MG63 (cell line): ENCODE results near the gene ADARB2. TPM values are rescaled to one million over a fixed set of nuclear protein-coding genes. Genes with fewer than 3 reads are reported as not detected.

Experiments
- DNase-seq: peaks from one replicate; pipeline ENCODE4 v3.0.0-alpha.2; 2020
- H3K27me3 ChIP-seq: fragments of 250-450 bp; sonication (Bioruptor Pico); 2 replicates; pipeline ENCODE4 v1.5.1; 2020; ENCODE audit warnings: mild to moderate bottlenecking, moderate library complexity
- H3K36me3 ChIP-seq: fragments of 250-450 bp; sonication (Bioruptor Pico); 2 replicates; pipeline ENCODE4 v1.5.1; 2020; ENCODE audit warnings: mild to moderate bottlenecking, moderate library complexity
- H3K4me3 ChIP-seq: fragments of 250-450 bp; sonication (Bioruptor Pico); 2 replicates; pipeline ENCODE4 v1.5.1; 2020; ENCODE audit warnings: mild to moderate bottlenecking, moderate library complexity
- H3K9me3 ChIP-seq: fragments of 250-450 bp; sonication (Bioruptor Pico); 2 replicates; pipeline ENCODE4 v1.5.1; 2020; ENCODE audit warnings: mild to moderate bottlenecking, moderate library complexity
- total RNA-seq: library from RNA; depleted of rRNA; stranded (reverse); fragments of >200 nt; shearing (Covaris generic); gene quantifications from 2 replicates; pipeline ENCODE4 v1.2.3, GENCODE V29; 2014; ENCODE audit warnings: low replicate concordance

ADARB2 gene
- total RNA-seq, 1 experiment from 2014 or later: not detected

- H3K36me3 ChIP-seq: no peaks in the 10 kb centered on the region
- H3K9me3 ChIP-seq: no peaks in the 10 kb centered on the region
- H3K27me3 ChIP-seq: no peaks in the 10 kb centered on the region; the same call in 1 of the 2 replicates
- DNase-seq: no peak
- H3K4me3 ChIP-seq: no peak overlapping the region
Measured at GRCh38 chr10:1491901-1492300, 245.4 kb downstream of the ADARB2 start.

- Histone ChIP-seq H3K36me3 (no peaks in the 10 kb centered on the region), H3K9me3 (no peaks in the 10 kb centered on the region), H3K4me3 (no peak overlapping the region)
Measured at GRCh38 chr10:1489801-1490200, 247.5 kb downstream of the ADARB2 start.

GRCh38 chr10:1488970-1489548 is 248.3 kb downstream of the ADARB2 start:
- no peaks in the 10 kb centered on the region for H3K9me3 ChIP-seq
- no peaks in the 10 kb centered on the region for H3K36me3 ChIP-seq
- H3K4me3 ChIP-seq: no peak overlapping the region
- no peak for DNase-seq
- no peaks in the 10 kb centered on the region; the same call in 1 of the 2 replicates for H3K27me3 ChIP-seq

More at GRCh38 chr10:1489801-1490200, 247.5 kb downstream of the ADARB2 start:
- no peak for DNase-seq
- H3K27me3 ChIP-seq: no peaks in the 10 kb centered on the region; the same call in 1 of the 2 replicates

GRCh38 chr10:1486841-1487687 is 250.3 kb downstream of the ADARB2 start:
- H3K27me3 ChIP-seq: no peaks in the 10 kb centered on the region; the same call in 1 of the 2 replicates
- H3K9me3 ChIP-seq: no peaks in the 10 kb centered on the region
- H3K4me3 ChIP-seq: no peak overlapping the region
- DNase-seq: no peak
- no peaks in the 10 kb centered on the region for H3K36me3 ChIP-seq

- Histone ChIP-seq H3K36me3 (no peaks in the 10 kb centered on the region), H3K9me3 (no peaks in the 10 kb centered on the region), H3K4me3 (no peak overlapping the region), H3K27me3 (no peaks in the 10 kb centered on the region; the same call in 1 of the 2 replicates)
- DNase-seq: no peak
Measured at GRCh38 chr10:1485357-1485756, 252.0 kb downstream of the ADARB2 start.

GRCh38 chr10:1483826-1484225 is 253.5 kb downstream of the ADARB2 start:
- H3K9me3 ChIP-seq: no peaks in the 10 kb centered on the region
- H3K36me3 ChIP-seq: no peaks in the 10 kb centered on the region
- no peak overlapping the region for H3K4me3 ChIP-seq
- DNase-seq: no peak
- peaks cover 5% of the 10 kb centered on the region; the same call in 1 of the 2 replicates for H3K27me3 ChIP-seq

- no peak overlapping the region for H3K4me3 ChIP-seq
- no peak for DNase-seq
- peaks cover 5% of the 10 kb centered on the region; the same call in 1 of the 2 replicates for H3K27me3 ChIP-seq
- no peaks in the 10 kb centered on the region for H3K36me3 ChIP-seq
- H3K9me3 ChIP-seq: no peaks in the 10 kb centered on the region
Measured at GRCh38 chr10:1483246-1483645, 254.1 kb downstream of the ADARB2 start.

GRCh38 chr10:1477578-1477977 is 259.7 kb downstream of the ADARB2 start:
- H3K36me3 ChIP-seq: no peaks in the 10 kb centered on the region
- H3K4me3 ChIP-seq: no peak overlapping the region
- no peaks in the 10 kb centered on the region for H3K9me3 ChIP-seq
- DNase-seq: no peak
- peaks cover 5% of the 10 kb centered on the region; the same call in 1 of the 2 replicates for H3K27me3 ChIP-seq

GRCh38 chr10:1476455-1476803 is 260.9 kb downstream of the ADARB2 start:
- Histone ChIP-seq H3K27me3 (peaks cover 5% of the 10 kb centered on the region; the same call in 1 of the 2 replicates), H3K4me3 (no peak overlapping the region), H3K36me3 (no peaks in the 10 kb centered on the region), H3K9me3 (no peaks in the 10 kb centered on the region)
- no peak for DNase-seq

- no peaks in the 10 kb centered on the region for H3K9me3 ChIP-seq
- DNase-seq: no peak
- H3K27me3 ChIP-seq: peaks cover 7% of the 10 kb centered on the region
- no peak overlapping the region for H3K4me3 ChIP-seq
- no peaks in the 10 kb centered on the region for H3K36me3 ChIP-seq
Measured at GRCh38 chr10:1475771-1476454, 261.4 kb downstream of the ADARB2 start.

- no peaks in the 10 kb centered on the region for H3K36me3 ChIP-seq
- no peak overlapping the region for H3K4me3 ChIP-seq
- peaks cover 13% of the 10 kb centered on the region for H3K27me3 ChIP-seq
- no peak for DNase-seq
- H3K9me3 ChIP-seq: no peaks in the 10 kb centered on the region
Measured at GRCh38 chr10:1475098-1475591, 262.2 kb downstream of the ADARB2 start.

GRCh38 chr10:1474376-1475097 is 262.8 kb downstream of the ADARB2 start:
- DNase-seq: no peak
- peaks cover 15% of the 10 kb centered on the region for H3K27me3 ChIP-seq
- H3K4me3 ChIP-seq: no peak overlapping the region
- no peaks in the 10 kb centered on the region for H3K9me3 ChIP-seq
- no peaks in the 10 kb centered on the region for H3K36me3 ChIP-seq

GRCh38 chr10:1473874-1474273 is 263.5 kb downstream of the ADARB2 start:
- Histone ChIP-seq H3K4me3 (no peak overlapping the region), H3K27me3 (peaks cover 17% of the 10 kb centered on the region), H3K36me3 (no peaks in the 10 kb centered on the region), H3K9me3 (no peaks in the 10 kb centered on the region)
- no peak for DNase-seq

GRCh38 chr10:1472178-1472958 is 265.0 kb downstream of the ADARB2 start:
- no peak for DNase-seq
- Histone ChIP-seq H3K36me3 (no peaks in the 10 kb centered on the region), H3K9me3 (no peaks in the 10 kb centered on the region), H3K4me3 (no peak overlapping the region), H3K27me3 (peaks cover 31% of the 10 kb centered on the region)

- Histone ChIP-seq H3K27me3 (peaks cover 51% of the 10 kb centered on the region), H3K36me3 (no peaks in the 10 kb centered on the region), H3K9me3 (no peaks in the 10 kb centered on the region), H3K4me3 (no peak overlapping the region)
- DNase-seq: no peak
Measured at GRCh38 chr10:1468811-1469210, 268.5 kb downstream of the ADARB2 start.
